GM15510 (cell line): ENCODE results near the gene MAN1C1.

Experiments used
- POLR2A ChIP-seq: IDR thresholded peaks from 3 replicates; pipeline ENCODE4 v1.6.1; 2011; ENCODE audit warnings: borderline replicate concordance; ENCODE audit not compliant: insufficient read length; ENCODE audit errors: extremely low read depth

The MAN1C1 gene

GRCh38 chr1:25819491-25820246, 203.1 kb downstream of the MAN1C1 start, which contains the start of gene MTFR1L:
Gene MTFR1L, plus strand, starts transcription at chr1:25819954. Its CDS starts 3,151 bp downstream, at chr1:25823105.
- TF ChIP-seq POLR2A = peak; percentile 90

- peak; percentile 56 for TF ChIP-seq POLR2A
Observed at GRCh38 chr1:25820247-25821111, 203.9 kb downstream of the MAN1C1 start.

GRCh38 chr1:25821112-25821476, 204.5 kb downstream of the MAN1C1 start:
- TF ChIP-seq POLR2A = no peak

GRCh38 chr1:25821630-25822091, 205.1 kb downstream of the MAN1C1 start:
- no peak for TF ChIP-seq POLR2A

GRCh38 chr1:25825605-25826004, 209.0 kb downstream of the MAN1C1 start:
- no peak for TF ChIP-seq POLR2A

- TF ChIP-seq POLR2A = no peak
Observed at GRCh38 chr1:25826571-25826970, 210.0 kb downstream of the MAN1C1 start.

GRCh38 chr1:25828491-25828890, 211.9 kb downstream of the MAN1C1 start:
- no peak for TF ChIP-seq POLR2A

- TF ChIP-seq POLR2A = no peak
Observed at GRCh38 chr1:25829046-25829445, 212.5 kb downstream of the MAN1C1 start.

GRCh38 chr1:25831569-25832196, 215.1 kb downstream of the MAN1C1 start:
- no peak for TF ChIP-seq POLR2A

GRCh38 chr1:25832336-25833037, 215.9 kb downstream of the MAN1C1 start:
- TF ChIP-seq POLR2A = no peak

GRCh38 chr1:25833158-25833557, 216.6 kb downstream of the MAN1C1 start:
- no peak for TF ChIP-seq POLR2A
